Mucosa of stomach (tissue), 1 donor: ENCODE data around the gene DISC1.
"Not testable (repeated sequence)": the region's sequence is repeated elsewhere in the genome, so short reads cannot be mapped to it uniquely, and the experiment has no call there.

Experiments
- H3K27me3 ChIP-seq: one replicate; pipeline ENCODE4 v1.7.0; 2013; ENCODE audit warnings: mild to moderate bottlenecking, low read length; ENCODE audit not compliant: control insufficient read depth, insufficient read depth
- H3K36me3 ChIP-seq: one replicate; pipeline ENCODE4 v1.7.0; 2013; ENCODE audit warnings: low read length; ENCODE audit not compliant: control insufficient read depth, insufficient read depth
- H3K4me1 ChIP-seq: one replicate; pipeline ENCODE4 v1.7.0; 2013; ENCODE audit warnings: mild to moderate bottlenecking, low read length; ENCODE audit not compliant: control insufficient read depth, insufficient read depth
- H3K4me3 ChIP-seq: one replicate; pipeline ENCODE4 v1.7.0; 2013; ENCODE audit warnings: low read length
- H3K9ac ChIP-seq: one replicate; pipeline ENCODE4 v1.7.0; 2013; ENCODE audit warnings: mild to moderate bottlenecking, low read length, moderate library complexity
- H3K9me3 ChIP-seq: one replicate; pipeline ENCODE4 v1.7.0; 2013; ENCODE audit warnings: mild to moderate bottlenecking, low read length, moderate library complexity; ENCODE audit not compliant: control insufficient read depth
- donor health status: Pancreatic carcinoma.

DISC1 gene

GRCh38 chr1:231611111-231611510, 15.5 kb upstream of the DISC1 start:
- no peak overlapping the region for H3K4me3 ChIP-seq
- no peaks in the 10 kb centered on the region for H3K36me3 ChIP-seq
- H3K9me3 ChIP-seq: no peaks in the 10 kb centered on the region
- H3K9ac ChIP-seq: no peak overlapping the region
- no peaks in the 10 kb centered on the region for H3K4me1 ChIP-seq
- H3K27me3 ChIP-seq: no peaks in the 10 kb centered on the region

GRCh38 chr1:231611851-231612250, 14.7 kb upstream of the DISC1 start:
- no peak overlapping the region for H3K9ac ChIP-seq
- H3K36me3 ChIP-seq: no peaks in the 10 kb centered on the region
- H3K4me3 ChIP-seq: no peak overlapping the region
- no peaks in the 10 kb centered on the region for H3K4me1 ChIP-seq
- no peaks in the 10 kb centered on the region for H3K27me3 ChIP-seq
- H3K9me3 ChIP-seq: no peaks in the 10 kb centered on the region

- Histone ChIP-seq H3K9ac (no peak overlapping the region), H3K4me1 (no peaks in the 10 kb centered on the region), H3K36me3 (no peaks in the 10 kb centered on the region), H3K27me3 (no peaks in the 10 kb centered on the region), H3K4me3 (no peak overlapping the region), H3K9me3 (no peaks in the 10 kb centered on the region)
Measured at GRCh38 chr1:231612393-231613089, 14.0 kb upstream of the DISC1 start.

GRCh38 chr1:231613419-231614349, 12.9 kb upstream of the DISC1 start:
- H3K9me3 ChIP-seq: no peaks in the 10 kb centered on the region
- no peaks in the 10 kb centered on the region for H3K27me3 ChIP-seq
- H3K4me3 ChIP-seq: no peak overlapping the region
- no peaks in the 10 kb centered on the region for H3K36me3 ChIP-seq
- H3K4me1 ChIP-seq: no peaks in the 10 kb centered on the region
- H3K9ac ChIP-seq: no peak overlapping the region

GRCh38 chr1:231616667-231617066, 9.9 kb upstream of the DISC1 start:
- H3K36me3 ChIP-seq: no peaks in the 10 kb centered on the region
- H3K9ac ChIP-seq: no peak overlapping the region
- H3K4me3 ChIP-seq: no peak overlapping the region
- peaks cover 3% of the 10 kb centered on the region for H3K27me3 ChIP-seq
- H3K4me1 ChIP-seq: no peaks in the 10 kb centered on the region
- no peaks in the 10 kb centered on the region for H3K9me3 ChIP-seq

GRCh38 chr1:231618609-231619256, 7.9 kb upstream of the DISC1 start:
- H3K4me3 ChIP-seq: no peak overlapping the region
- no peaks in the 10 kb centered on the region for H3K36me3 ChIP-seq
- no peaks in the 10 kb centered on the region for H3K9me3 ChIP-seq
- H3K9ac ChIP-seq: no peak overlapping the region
- no peaks in the 10 kb centered on the region for H3K4me1 ChIP-seq
- H3K27me3 ChIP-seq: peaks cover 3% of the 10 kb centered on the region

GRCh38 chr1:231619257-231619634, 7.3 kb upstream of the DISC1 start:
- H3K9me3 ChIP-seq: no peaks in the 10 kb centered on the region
- no peaks in the 10 kb centered on the region for H3K36me3 ChIP-seq

GRCh38 chr1:231625042-231625441, 1.5 kb upstream of the DISC1 start:
- not testable (repeated sequence) for H3K9me3 ChIP-seq, H3K27me3 ChIP-seq, H3K36me3 ChIP-seq, H3K4me1 ChIP-seq, H3K4me3 ChIP-seq, H3K9ac ChIP-seq

More at GRCh38 chr1:231619257-231619634, 7.3 kb upstream of the DISC1 start:
- Histone ChIP-seq H3K9ac (no peak overlapping the region), H3K4me1 (no peaks in the 10 kb centered on the region), H3K27me3 (peaks cover 3% of the 10 kb centered on the region), H3K4me3 (no peak overlapping the region)

GRCh38 chr1:231625975-231626534, 535 bp upstream of the DISC1 start:
- H3K4me1 ChIP-seq: no peaks in the 10 kb centered on the region
- no peaks in the 10 kb centered on the region for H3K36me3 ChIP-seq

GRCh38 chr1:231626951-231627614, 493 bp downstream of the DISC1 start:
- H3K9me3 ChIP-seq: no peaks in the 10 kb centered on the region
- no peaks in the 10 kb centered on the region for H3K4me1 ChIP-seq
- H3K27me3 ChIP-seq: no peaks in the 10 kb centered on the region
- H3K4me3 ChIP-seq: peak overlapping the region; percentile 77
- H3K9ac ChIP-seq: peak overlapping the region; percentile 79
- no peaks in the 10 kb centered on the region for H3K36me3 ChIP-seq

More at GRCh38 chr1:231625975-231626534, 535 bp upstream of the DISC1 start:
- Histone ChIP-seq H3K27me3 (peaks cover under 1% of the 10 kb centered on the region), H3K9ac (peak overlapping the region; percentile 79), H3K9me3 (no peaks in the 10 kb centered on the region), H3K4me3 (peak overlapping the region; percentile 77)

- H3K4me1 ChIP-seq: no peaks in the 10 kb centered on the region
- no peak overlapping the region for H3K9ac ChIP-seq
- H3K4me3 ChIP-seq: no peak overlapping the region
Measured at GRCh38 chr1:231628207-231628876, 1.8 kb downstream of the DISC1 start.

More at GRCh38 chr1:231628207-231628876, 1.8 kb downstream of the DISC1 start:
- no peaks in the 10 kb centered on the region for H3K27me3 ChIP-seq
- H3K36me3 ChIP-seq: no peaks in the 10 kb centered on the region
- no peaks in the 10 kb centered on the region for H3K9me3 ChIP-seq
